ENCODE measurements around the gene TCEANC2.

DNA sequence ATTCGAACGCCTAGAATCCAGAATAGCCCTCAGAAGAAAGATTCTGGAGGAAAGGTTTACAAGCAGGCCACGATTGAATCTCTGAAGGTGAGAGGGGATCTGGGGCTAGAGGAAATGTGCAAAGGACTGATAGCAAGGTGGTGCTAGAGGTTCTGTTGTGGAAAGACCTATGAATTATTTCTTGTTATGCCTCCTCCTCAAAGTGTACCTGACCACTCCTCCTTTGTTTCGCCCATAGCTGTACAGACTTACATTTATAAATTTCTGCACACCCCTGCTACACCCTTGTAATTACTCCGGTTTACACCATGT lies 986 bp downstream of the TCEANC2 start:
- TF ChIP-seq POLR2AphosphoS5 (IDR thresholded peaks at IDR 0.05; ENCODE audit: borderline replicate concordance, low read depth, low read length) = no peak
- TF ChIP-seq EZH2 (IDR thresholded peaks at IDR 0.05) = no peak
